ENCODE data around the gene ILF3.

DNA sequence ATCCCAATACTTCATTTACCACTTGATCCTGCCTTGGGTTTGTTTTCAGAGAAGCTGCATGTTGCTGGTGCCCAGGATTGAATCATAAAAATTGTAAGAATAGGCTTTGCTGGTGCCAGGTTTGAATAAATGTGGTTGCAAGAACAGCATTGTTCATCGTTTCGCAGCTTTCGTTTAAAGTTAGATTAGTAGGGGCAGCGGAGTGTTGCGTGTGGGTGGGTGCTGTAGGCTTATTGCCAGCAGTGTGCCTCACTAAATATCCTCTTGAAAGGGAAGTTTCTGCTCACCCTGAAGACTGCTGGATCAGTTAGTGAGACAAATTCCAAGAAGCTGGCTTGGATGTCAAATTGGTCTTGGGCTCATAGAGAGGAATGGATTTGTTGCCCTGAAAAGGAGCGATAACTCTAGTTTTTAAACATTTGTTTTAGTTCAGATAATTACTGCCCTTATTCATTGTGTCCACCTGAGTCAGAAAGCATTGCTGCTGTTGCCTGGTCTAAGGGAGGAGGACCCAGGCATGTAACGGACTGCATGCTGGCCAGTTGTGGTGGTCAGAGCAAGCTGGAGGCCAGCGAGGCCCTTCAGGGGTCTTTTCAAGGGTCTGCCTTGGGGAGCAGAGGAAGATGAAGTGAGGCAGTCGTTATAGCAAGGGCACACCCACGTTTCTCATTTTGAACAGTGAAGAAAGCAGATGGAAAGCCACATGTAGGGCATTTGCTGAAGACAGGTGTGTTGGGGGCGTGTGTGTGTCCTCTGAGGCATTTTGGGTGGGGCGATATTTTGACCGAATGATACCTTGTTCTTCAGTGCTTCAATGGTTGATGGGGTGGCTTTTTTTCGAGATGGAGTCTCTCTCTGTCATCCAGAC is 8.5 kb downstream of the ILF3 start:
- TF ChIP-seq, protein P1, sequence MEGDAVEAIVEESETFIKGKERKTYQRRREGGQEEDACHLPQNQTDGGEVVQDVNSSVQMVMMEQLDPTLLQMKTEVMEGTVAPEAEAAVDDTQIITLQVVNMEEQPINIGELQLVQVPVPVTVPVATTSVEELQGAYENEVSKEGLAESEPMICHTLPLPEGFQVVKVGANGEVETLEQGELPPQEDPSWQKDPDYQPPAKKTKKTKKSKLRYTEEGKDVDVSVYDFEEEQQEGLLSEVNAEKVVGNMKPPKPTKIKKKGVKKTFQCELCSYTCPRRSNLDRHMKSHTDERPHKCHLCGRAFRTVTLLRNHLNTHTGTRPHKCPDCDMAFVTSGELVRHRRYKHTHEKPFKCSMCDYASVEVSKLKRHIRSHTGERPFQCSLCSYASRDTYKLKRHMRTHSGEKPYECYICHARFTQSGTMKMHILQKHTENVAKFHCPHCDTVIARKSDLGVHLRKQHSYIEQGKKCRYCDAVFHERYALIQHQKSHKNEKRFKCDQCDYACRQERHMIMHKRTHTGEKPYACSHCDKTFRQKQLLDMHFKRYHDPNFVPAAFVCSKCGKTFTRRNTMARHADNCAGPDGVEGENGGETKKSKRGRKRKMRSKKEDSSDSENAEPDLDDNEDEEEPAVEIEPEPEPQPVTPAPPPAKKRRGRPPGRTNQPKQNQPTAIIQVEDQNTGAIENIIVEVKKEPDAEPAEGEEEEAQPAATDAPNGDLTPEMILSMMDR (IDR thresholded peaks at IDR 0.05): no peak
- TF ChIP-seq POLR2A (IDR thresholded peaks at IDR 0.05): no peak

Measured in thyroid gland (tissue), 4 donors.